ENCODE results near the gene CPNE6. TPM values are rescaled to one million over a fixed set of nuclear protein-coding genes. Genes with fewer than 3 reads are reported as not detected.
A peak's percentile ranks its signal among the peaks of the same experiment; 100 is the strongest.

Gene CPNE6
- total RNA-seq, 1 experiment from 2014 or later = not detected

DNA sequence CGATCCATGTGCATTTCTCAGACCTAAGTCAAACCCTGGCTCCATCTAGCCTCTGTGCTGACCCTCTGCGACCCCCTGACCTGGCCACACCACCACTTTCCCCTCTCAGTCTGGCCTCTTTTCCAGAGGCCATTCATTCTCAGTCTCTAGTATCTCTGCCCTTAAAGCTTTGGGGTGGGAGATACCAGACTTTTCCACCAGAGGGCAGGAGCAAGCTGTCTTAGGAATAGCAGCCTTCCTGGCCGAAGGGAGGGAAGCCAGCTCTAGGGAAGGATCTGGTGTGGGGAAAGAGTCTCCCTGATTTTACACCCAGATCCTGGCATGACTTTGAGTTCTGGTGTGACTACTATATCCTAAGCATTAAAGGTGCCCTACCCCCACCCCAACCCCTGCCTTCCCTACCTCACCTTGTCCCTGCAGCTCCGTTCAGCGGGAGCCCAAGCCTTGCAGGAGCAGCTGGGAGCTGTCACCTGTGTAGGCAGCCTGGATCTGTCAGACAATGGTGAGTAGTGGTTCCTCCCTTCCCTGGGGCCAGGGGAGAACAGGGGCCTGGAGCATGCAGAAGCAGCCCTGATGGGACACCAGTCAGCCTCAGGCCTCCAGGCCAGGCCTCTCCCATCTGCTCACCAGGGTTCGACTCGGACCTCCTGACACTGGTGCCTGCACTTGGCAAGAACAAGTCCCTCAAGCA lies 13.0 kb upstream of the CPNE6 start:
- no peaks in the 10 kb centered on the region for H3K9me3 ChIP-seq (ENCODE audit: control insufficient read depth in 1 of 2, insufficient read depth in 1 of 2, low read depth in 1 of 2, low read length in 2 of 2)
- no peak overlapping the region for H3K4me2 ChIP-seq (ENCODE audit: low read length)
- RAD21 ChIA-PET (ENCODE audit: low non-redundant PET in 1 of 2, low total read pairs in 2 of 2, uncharacterized antibody in 2 of 2, unreplicated experiment in 2 of 2) = interaction anchor here (0.7 to 3.0 kb wide), 12 partner anchors 30 to 250 kb away, joined by 3 to 35 read pairs (median 4); partner anchors contain the start of genes PCK2 (in 2 of the 2), CIDEB (in 1 of the 2), DCAF11 (in 1 of the 2) and NRL (in 1 of the 2)

More for the DNA sequence above, 13.0 kb upstream of the CPNE6 start:
- no peaks in the 10 kb centered on the region for H4K20me1 ChIP-seq (ENCODE audit: insufficient read depth)
- no peaks in the 10 kb centered on the region for H3K9me2 ChIP-seq (ENCODE audit: insufficient read depth)
- H3K4me3 ChIP-seq (replicated peaks in 1 of 2; ENCODE audit: low read depth in 1 of 2, low read length in 2 of 2) = no peak overlapping the region
- BruUV-seq (replicated peaks) = no TSS peak
- intact Hi-C loops (cut with micrococcal nuclease) = loop anchor here (1.0 to 5.0 kb wide), 5 partner anchors 32 to 239 kb away; partner anchors contain the start of genes DHRS1, IRF9 and NOP9
- no peak overlapping the region for H3K27ac ChIP-seq (ENCODE audit: low read depth, low read length)
- no peaks in the 10 kb centered on the region for H3K79me2 ChIP-seq (ENCODE audit: insufficient read depth, low read length)
- no peak for TF ChIP-seq SRF (IDR thresholded peaks at IDR 0.05; ENCODE audit: low read depth)
- TF ChIP-seq ELF1 (IDR thresholded peaks at IDR 0.05; ENCODE audit: borderline replicate concordance, low read depth) = no peak
- peak; percentile 95 for TF ChIP-seq RAD21 (IDR thresholded peaks at IDR 0.05; ENCODE audit: low read depth)
- TF ChIP-seq, protein P1, sequence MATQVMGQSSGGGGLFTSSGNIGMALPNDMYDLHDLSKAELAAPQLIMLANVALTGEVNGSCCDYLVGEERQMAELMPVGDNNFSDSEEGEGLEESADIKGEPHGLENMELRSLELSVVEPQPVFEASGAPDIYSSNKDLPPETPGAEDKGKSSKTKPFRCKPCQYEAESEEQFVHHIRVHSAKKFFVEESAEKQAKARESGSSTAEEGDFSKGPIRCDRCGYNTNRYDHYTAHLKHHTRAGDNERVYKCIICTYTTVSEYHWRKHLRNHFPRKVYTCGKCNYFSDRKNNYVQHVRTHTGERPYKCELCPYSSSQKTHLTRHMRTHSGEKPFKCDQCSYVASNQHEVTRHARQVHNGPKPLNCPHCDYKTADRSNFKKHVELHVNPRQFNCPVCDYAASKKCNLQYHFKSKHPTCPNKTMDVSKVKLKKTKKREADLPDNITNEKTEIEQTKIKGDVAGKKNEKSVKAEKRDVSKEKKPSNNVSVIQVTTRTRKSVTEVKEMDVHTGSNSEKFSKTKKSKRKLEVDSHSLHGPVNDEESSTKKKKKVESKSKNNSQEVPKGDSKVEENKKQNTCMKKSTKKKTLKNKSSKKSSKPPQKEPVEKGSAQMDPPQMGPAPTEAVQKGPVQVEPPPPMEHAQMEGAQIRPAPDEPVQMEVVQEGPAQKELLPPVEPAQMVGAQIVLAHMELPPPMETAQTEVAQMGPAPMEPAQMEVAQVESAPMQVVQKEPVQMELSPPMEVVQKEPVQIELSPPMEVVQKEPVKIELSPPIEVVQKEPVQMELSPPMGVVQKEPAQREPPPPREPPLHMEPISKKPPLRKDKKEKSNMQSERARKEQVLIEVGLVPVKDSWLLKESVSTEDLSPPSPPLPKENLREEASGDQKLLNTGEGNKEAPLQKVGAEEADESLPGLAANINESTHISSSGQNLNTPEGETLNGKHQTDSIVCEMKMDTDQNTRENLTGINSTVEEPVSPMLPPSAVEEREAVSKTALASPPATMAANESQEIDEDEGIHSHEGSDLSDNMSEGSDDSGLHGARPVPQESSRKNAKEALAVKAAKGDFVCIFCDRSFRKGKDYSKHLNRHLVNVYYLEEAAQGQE (IDR thresholded peaks at IDR 0.05; ENCODE audit: low read depth) = no peak
- peak; percentile 11 for TF ChIP-seq YY1 (IDR thresholded peaks at IDR 0.05; ENCODE audit: extremely low read depth, insufficient replicate concordance, low read depth, low read length)
- no peak for TF ChIP-seq POLR2AphosphoS5 (IDR thresholded peaks at IDR 0.05; ENCODE audit: low read depth, low read length)
- TF ChIP-seq EZH2phosphoT487 (IDR thresholded peaks at IDR 0.05; ENCODE audit: borderline replicate concordance) = no peak
- TF ChIP-seq FOSL1 (IDR thresholded peaks at IDR 0.05; ENCODE audit: low read depth) = no peak
- TF ChIP-seq, protein P2, sequence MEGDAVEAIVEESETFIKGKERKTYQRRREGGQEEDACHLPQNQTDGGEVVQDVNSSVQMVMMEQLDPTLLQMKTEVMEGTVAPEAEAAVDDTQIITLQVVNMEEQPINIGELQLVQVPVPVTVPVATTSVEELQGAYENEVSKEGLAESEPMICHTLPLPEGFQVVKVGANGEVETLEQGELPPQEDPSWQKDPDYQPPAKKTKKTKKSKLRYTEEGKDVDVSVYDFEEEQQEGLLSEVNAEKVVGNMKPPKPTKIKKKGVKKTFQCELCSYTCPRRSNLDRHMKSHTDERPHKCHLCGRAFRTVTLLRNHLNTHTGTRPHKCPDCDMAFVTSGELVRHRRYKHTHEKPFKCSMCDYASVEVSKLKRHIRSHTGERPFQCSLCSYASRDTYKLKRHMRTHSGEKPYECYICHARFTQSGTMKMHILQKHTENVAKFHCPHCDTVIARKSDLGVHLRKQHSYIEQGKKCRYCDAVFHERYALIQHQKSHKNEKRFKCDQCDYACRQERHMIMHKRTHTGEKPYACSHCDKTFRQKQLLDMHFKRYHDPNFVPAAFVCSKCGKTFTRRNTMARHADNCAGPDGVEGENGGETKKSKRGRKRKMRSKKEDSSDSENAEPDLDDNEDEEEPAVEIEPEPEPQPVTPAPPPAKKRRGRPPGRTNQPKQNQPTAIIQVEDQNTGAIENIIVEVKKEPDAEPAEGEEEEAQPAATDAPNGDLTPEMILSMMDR (IDR thresholded peaks at IDR 0.05 in 2 of 3, conservative IDR thresholded peaks at IDR 0.05 in 1 of 3; ENCODE audit: borderline replicate concordance in 1 of 3, insufficient read depth in 1 of 3, low read depth in 2 of 3, low read length in 2 of 3) = peak; percentile 72 to 89 (median 87); a peak in 5 of 6 replicates
- TF ChIP-seq, protein P3, sequence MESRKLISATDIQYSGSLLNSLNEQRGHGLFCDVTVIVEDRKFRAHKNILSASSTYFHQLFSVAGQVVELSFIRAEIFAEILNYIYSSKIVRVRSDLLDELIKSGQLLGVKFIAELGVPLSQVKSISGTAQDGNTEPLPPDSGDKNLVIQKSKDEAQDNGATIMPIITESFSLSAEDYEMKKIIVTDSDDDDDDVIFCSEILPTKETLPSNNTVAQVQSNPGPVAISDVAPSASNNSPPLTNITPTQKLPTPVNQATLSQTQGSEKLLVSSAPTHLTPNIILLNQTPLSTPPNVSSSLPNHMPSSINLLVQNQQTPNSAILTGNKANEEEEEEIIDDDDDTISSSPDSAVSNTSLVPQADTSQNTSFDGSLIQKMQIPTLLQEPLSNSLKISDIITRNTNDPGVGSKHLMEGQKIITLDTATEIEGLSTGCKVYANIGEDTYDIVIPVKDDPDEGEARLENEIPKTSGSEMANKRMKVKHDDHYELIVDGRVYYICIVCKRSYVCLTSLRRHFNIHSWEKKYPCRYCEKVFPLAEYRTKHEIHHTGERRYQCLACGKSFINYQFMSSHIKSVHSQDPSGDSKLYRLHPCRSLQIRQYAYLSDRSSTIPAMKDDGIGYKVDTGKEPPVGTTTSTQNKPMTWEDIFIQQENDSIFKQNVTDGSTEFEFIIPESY (IDR thresholded peaks at IDR 0.05; ENCODE audit: extremely low read depth, insufficient replicate concordance, low read length) = no peak
- no peak for TF ChIP-seq TCF7L2 (IDR thresholded peaks at IDR 0.05; ENCODE audit: borderline replicate concordance, extremely low read depth, insufficient read depth, insufficient read length)
- DNase-seq (ENCODE audit: low read depth, low spot score) = no peak
- H3K27me3 ChIP-seq (ENCODE audit: insufficient read depth, low read length) = no peaks in the 10 kb centered on the region
- ChIA-PET CTCF (interaction anchor here (0.7 to 5.7 kb wide), 20 partner anchors 8 to 250 kb away, joined by 3 to 149 read pairs (median 6); partner anchors contain the start of genes CHMP4A, CIDEB, CPNE6 and DCAF11), POLR2A (interaction anchor here (0.6 to 4.0 kb wide), 5 partner anchors 34 to 102 kb away, joined by 3 to 38 read pairs (median 9); partner anchors contain the start of genes DCAF11, IRF9, NRL and PCK2)
- peaks cover 0 to 3% of the 10 kb centered on the region in 2 experiments; a peak in 1 of 4 replicates for H3K4me1 ChIP-seq (ENCODE audit: control insufficient read depth in 1 of 2, insufficient read depth in 2 of 2, low read length in 2 of 2)
- ATAC-seq = peak; percentile 92
- H3K36me3 ChIP-seq (ENCODE audit: control insufficient read depth in 1 of 2, insufficient read depth in 2 of 2, low read length in 2 of 2) = no peaks in the 10 kb centered on the region
- no peak overlapping the region for H2AFZ ChIP-seq (ENCODE audit: low read depth, low read length, poor library complexity, severe bottlenecking)
- no peak overlapping the region for H3K9ac ChIP-seq (ENCODE audit: low read length)

All from HCT116 (cell line).